ENCODE measurements around the gene IRF2BP1.
A peak's percentile ranks its signal among the peaks of the same experiment; 100 is the strongest.
"Not testable (repeated sequence)": the region's sequence is repeated elsewhere in the genome, so short reads cannot be mapped to it uniquely, and the experiment has no call there.

The IRF2BP1 gene

DNA sequence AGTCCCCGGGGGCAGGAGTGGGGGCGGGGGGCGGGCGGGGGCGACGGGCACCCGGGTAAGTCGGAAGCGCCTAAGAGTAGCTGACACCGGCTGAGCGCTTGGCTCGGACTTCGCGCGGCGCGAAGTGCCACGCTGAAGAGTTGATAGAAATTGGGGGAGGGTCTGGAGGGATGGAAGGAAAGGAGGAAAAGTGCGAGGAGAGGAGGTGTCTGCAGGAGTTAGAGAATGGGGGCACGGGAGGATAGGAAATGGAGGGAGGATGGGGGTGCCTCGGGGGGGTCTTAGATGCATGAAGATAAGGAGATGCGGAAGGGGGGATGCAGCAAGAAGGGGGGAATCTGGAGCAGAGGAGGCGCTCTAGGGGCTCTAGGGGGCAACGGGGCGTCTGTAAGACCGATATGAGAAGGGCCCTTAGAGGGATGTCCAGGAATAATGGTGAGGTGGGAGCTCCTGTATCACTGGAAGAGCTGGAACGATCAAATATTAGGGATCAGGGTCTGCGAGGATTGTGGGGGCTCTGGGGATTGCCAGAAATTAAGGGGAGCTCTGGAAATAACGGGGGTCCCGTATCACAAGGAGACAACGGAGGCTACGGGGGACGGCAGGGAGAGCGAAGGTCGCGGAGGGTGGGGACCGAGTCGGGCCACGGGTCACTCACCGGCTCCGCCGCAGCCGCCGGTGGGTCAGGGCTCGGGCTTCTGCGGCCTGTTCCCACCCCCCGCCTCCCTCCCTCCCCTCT lies 16.1 kb upstream of the IRF2BP1 start, which contains the start of gene MYPOP:
MYPOP (minus strand) TSS at position 702 of the 739 bp plus-strand sequence. CDS start 840 bp downstream, outside the sequence.
- no peak for DNase-seq

DNA sequence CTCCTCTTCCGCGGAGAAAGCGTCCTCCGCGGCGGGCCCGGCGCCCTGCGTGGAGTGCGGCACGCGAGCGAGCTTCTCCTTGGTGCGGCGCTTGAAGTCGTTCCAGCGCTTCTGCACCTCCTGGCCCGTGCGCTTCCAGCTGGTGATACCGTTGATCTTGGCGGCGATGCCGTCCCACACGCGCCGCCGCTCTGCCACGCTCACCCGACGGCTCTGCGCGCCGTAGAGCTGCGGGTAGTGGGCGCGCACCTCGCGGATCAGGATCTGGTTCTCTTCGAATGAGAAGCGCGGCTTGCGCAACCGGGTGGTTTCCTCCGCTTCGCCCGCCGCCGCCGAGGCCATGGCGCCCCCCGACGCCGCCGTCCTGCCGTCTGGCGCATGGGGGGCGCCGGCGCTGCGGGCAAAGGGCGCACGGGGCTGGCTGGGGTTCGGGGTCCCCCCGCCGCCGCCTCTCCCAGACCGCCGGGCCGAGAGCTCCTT lies 15.5 kb upstream of the IRF2BP1 start:
- DNase-seq: peak; percentile 30

DNA sequence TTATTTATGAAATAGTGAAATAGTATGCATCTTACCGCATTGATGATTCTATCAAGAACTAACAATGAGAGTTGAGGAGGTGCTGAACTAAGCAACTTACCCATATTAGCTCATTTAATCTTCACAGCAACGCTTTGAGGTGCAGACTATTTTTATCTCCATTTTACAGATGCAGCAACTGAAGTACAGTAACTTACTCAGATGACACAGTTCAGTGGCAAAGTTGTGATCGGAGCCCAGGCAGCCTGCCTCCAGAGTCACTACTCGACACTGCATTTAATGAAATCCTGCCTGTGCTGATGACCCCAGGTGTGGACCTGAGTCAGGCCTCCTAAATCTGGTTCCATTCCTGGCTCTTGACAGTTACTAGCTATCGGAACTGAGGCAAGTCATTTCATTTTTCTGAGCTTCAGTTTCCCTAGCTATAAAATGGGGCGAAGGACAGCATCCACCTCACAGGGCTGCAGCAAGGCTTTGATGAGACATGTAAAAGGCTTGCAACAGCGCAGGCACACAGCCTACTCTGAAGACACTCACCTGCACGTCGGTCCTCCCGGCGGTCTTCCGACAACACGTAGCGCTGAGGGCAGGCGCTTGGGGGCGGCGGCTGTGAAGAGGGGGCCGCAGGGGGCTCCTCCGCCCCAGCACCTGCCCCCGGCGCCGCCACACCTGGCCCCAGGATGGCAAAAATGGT lies 14.9 kb upstream of the IRF2BP1 start:
- DNase-seq: no peak

DNA sequence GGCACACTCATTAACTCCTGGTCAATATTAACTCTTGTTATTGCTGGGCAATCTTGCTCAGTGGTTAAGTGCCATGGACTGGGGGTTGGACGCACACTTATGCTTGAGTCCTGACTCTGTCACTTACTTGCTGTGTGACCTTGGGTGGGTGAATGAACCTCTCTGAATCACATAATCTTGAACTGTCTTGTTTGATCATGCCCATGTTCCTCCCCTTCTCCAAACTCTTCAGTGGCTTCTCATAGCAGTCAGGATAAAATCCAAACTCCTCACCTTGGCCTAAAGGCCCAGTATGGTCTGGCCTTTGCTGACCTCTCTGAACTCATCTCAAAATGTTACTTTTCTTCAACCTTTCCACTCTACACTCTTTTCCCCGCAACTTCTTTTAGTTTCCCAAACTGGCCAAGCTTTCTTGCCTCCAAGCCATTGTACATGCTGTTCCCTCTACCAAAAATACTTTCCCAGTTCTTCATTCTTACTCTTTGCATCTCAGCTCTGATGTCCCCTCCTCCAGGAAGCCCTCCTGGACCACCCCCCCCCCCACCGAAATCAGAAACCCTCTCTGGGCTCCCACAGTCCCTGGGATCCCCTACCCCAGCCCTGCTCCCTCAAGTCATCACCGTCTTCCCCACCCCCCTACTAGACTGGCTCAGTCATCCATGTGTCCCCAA lies 14.1 kb upstream of the IRF2BP1 start:
- DNase-seq: no peak

DNA sequence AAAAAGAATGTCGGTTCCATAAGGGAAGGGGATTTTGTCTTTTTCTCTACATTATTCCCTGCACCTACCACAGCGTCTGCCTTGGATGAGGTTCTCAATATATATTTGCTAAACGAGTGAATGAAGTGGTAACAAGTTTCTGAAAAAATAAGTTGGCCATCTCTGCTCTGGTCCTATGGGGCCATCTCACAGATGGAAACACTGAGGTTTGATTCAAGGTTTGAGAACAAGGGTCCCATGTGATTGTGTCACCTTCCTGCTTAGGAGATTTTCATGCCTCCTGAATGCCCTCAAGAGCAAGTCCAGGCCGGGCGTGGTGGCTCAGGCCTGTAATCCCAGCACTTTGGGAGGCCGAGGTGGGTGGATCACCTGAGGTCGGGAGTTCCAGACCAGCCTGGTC lies 13.3 kb upstream of the IRF2BP1 start:
- DNase-seq: no peak

DNA sequence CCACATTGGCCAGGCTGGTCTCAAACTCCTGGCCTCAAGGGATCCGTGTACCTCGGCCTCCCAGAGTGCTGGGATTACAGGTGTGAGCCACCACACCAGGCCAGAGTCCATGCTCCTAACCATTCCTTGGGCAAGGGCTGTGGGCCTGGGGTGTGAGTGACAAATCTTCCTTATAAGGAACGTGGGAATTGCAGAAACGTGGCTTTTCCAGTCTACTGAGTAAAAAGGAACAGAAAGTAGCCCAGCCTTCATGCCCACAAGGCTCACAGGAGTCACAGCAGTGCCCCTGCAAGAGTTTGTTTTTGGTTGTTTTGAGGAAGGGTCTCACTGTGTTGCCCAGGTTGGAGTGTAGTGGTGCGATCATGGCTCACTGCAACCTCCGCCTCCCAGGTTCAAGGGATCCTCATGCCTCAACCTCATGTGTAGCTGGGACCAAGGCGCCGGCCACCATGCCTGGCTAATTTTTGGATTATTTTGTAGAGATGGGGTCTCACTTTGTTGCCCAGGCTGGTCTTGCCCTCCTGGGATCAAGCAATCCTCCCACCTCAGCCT lies 11.4 kb upstream of the IRF2BP1 start:
- no peak for DNase-seq

DNA sequence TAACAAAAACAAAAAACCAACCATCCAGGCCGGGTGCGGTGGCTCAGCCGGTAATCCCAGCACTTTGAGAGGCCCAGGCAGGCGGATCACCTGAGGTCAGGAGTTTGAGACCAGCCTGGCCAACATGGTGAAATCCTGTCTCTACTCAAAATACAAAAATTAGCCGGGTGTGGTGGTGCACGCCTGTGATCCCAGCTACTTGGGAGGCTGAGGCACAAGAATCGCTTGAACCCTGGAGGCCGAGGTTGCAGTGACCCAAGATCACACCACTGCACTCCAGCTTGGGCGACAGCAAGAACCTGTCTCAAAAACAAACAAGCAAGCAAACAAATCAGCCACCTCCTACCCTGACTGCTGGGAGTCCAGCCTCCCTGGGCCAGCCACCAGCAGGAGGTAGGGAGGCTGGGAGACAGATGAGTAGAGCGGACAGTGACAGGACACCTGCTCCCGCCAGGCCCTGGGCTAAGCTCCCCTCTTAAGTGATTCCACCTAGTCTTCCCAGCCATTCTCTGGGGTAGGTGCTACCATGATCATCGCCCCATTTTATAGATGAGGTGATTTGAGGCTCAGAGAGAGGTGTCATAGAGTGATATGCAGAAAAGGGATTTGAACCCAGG lies 10.2 kb upstream of the IRF2BP1 start:
- DNase-seq: not testable (repeated sequence)

DNA sequence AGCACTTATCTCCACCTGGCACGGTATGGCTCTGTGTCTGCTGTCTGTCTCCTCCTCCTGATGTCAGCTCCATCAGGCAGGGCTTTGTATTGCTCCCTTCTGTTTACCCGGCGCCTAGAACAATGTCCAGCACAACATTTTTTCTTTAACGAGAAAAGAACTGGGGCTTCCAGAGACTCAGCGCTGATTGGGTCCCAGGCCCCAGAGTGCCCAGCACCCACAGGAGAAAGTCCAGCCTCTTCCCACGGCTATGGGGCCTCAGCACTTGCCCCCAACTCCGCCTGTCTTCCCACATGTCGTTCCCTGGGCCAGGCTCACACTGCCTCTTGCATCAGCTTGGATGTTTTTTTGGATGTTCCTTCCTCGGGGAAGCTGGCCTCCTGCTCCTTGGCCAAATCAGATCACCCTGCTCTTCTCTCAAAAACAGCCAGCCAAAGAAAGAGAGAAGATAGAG lies 9.6 kb upstream of the IRF2BP1 start:
- no peak for DNase-seq

DNA sequence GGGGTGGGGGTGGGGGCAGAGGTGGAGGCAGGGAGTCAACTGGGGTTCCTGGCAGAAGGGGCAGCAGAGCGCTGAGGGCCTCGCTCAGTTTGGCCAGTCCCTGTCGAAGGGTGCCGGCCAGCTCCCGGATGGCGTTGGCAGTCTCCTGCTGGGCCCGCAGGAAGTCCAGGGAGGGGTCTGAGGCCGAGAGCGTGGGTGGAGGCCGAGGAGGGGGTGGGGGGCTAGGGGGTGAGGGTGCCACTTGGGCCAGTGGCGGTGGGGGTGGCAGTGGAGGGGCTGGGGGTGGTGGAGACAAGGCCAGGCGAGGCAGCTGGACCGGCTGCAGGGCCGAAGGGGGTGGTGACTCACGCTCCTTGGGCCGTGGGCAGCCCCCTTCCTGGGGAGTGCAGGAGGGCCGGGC lies 4.9 kb upstream of the IRF2BP1 start:
- DNase-seq: no peak

DNA sequence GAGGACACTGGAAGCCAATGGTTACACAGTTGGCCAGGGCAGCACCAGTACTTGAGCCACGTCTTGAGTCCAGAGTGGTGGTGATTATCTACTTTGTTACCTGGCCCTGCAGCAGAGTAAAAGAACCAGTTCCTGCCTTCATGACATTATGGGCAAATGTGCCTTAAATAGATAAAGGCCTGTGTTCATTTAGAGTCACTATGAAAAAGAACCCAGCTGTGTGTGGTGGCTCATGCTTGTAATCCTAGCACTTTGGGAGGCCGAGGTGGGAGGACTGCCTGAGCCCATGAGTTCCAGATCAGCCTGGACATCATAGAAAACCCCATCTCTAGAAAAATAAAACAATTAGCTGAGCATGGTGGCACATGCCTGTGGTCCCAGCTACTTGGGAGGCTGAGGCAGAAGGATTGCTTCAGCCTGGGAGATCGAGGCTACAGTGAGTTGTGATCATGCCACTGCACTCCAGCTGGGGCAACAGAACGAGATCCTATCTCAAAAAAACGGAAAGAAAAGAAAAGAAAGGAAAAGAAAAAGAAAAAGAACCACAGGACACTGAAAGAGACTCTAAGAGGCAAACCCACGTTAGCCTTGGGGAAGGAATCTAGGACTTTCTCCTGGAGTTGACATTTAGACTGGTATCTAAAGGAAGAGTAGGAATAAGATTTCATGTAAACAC lies 3.4 kb upstream of the IRF2BP1 start:
- no peak for DNase-seq

DNA sequence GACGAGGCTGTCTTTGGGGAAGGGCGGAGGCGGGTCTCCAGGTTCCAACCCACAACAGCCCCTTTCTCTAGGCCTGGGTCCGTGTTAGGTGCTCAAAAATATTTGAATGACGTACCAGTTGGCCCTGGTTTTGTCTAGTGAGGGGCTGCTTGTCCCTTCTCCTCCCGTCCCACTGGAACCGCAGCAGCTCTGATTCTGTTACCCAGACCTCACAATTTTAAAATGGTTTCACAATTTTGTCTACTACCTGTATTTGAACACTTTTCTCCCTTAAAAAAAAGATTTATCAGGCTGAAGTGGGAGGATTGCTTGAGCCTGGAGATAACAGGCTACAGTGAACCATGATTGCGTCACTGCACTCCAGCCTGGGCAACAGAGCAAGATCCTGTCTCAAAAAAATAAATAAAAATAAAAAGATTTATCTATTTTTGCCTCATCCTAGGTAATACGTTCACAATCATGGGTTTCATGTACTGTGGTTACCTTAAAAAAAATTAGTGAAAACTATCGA lies 1.3 kb upstream of the IRF2BP1 start:
- no peak for DNase-seq

DNA sequence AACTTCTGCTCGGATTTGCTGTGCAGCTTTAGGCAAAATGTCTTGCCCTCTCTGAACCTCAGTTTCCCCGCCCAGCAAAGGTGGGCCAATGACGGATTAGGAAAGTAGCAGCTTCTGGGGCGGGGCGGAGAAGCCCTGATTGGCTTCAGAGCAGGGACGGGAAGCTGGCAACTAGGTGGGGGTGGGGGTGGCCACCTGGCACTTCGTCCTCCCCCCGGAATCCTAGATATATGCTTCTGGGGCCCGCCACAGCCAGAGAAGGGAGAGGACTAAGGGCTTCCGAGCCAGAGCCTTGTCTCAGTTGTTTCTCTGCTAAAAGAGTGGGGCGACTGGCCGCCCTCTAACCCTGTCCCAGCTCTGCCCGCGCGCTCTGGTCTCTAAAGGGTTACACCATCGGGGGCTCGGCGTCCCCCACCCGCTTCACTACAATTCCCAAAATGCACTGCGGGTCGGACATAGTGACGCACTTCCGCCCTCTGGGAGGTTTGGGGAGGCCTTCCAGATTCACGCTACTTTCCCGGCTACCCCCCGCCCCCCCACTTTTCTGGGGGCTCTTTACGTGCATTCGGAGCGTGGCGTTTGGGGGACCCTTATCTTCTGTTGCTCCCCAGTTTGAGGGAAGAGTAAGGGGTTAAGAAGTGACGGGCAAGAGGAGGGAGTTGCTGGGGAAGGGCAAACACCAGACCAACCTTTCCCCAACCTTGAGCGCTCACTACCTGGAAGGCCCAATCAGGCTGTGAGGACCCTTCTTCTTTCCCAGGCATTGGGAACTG lies 672 bp upstream of the IRF2BP1 start:
- DNase-seq: peak; percentile 94

DNA sequence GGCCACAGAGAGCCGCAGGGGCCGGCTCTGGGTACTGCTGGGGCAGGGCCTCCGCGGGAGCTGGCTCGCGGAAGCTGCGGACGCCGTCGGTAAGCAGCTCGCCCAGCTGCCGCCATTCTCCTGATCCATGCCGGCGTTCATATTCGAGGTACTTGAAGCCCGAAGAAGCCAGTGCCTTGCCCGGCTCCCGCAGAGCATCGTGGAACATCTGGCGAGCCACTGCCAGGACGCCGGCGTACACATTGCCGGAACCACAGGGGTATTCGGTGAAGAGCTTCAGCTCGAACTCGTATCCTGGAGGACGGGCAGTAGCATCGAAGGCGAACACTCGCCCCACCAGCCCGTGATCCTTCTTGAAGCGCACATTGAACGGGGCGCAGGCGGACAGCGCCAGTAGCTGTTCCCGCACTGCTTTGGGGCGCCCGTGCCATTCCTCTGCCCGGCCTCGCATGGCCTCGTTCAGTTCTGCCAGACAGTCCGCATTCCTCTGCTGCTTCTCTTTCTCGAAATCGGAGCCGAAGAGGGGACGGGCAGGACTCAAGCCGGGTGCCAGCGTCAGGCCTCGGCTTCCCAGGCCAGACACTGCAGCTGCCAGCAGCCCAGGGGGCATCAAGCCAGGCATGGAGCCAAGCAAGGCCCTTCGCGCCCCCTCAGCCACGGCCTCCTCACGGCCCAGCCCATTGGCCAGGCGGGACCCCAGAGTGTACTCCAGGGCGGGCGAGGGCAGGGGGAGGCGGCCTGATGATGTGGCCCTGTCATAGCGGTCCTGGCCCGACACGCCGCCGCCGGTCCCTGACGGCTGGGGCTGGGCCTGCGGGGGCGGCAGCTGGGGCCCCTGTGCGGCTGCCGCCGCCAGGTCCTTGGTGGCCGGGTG lies 1.0 kb downstream of the IRF2BP1 start:
- DNase-seq: no peak

DNA sequence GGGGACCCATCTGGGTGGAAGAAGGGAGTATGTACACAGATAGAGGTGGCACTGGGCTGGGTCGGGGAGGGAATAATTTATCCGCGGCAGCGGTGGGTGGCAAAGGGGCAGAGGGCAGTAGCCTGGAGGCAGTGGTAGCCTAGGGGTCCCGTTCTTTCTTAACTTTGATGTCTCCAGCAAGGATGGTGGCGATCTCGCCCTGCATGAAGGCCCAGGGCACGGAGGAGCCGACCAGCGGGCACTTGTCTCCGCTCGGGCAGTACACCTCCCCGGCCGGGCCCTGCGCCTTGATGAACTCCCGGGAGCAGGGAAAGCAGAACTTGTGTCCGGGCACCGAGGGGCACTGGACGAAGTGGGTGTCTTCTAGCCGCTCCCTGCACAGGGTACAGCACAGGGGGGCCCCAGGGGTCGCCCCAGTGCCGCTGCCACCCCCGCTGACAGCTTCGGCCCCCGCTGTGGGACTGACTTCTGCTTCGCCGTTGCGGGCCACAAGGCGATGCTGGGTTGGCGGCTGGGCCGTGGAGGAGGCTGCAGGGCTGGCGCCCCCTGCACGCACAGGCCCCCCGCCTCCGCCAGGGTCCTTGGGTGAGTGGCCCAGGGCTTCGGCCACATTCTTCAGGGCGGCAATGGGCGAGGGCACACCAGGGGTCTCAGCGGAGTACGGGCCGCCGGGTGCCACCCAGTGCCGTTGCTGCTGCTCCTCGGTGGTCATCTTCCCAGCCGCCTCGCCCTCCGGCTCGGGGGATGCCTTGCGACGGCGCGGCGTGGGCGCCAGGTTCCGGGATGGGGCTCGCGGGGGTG lies 1.9 kb downstream of the IRF2BP1 start:
- no peak for DNase-seq

DNA sequence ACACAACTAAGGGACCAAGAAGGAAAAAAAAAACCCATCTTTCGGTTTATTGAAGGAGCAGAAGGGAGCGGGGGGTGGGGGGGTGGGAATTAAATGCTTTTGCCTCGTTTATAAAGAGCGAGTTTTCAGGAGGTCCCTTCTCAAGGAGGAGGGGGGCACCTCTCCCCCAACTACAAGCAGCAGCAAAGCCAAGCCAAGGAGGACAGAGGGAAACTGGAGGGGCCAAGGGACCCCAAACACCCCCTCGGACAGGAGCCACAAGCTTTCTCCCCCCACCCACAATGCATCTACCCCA lies 2.4 kb downstream of the IRF2BP1 start:
- DNase-seq: no peak

DNA sequence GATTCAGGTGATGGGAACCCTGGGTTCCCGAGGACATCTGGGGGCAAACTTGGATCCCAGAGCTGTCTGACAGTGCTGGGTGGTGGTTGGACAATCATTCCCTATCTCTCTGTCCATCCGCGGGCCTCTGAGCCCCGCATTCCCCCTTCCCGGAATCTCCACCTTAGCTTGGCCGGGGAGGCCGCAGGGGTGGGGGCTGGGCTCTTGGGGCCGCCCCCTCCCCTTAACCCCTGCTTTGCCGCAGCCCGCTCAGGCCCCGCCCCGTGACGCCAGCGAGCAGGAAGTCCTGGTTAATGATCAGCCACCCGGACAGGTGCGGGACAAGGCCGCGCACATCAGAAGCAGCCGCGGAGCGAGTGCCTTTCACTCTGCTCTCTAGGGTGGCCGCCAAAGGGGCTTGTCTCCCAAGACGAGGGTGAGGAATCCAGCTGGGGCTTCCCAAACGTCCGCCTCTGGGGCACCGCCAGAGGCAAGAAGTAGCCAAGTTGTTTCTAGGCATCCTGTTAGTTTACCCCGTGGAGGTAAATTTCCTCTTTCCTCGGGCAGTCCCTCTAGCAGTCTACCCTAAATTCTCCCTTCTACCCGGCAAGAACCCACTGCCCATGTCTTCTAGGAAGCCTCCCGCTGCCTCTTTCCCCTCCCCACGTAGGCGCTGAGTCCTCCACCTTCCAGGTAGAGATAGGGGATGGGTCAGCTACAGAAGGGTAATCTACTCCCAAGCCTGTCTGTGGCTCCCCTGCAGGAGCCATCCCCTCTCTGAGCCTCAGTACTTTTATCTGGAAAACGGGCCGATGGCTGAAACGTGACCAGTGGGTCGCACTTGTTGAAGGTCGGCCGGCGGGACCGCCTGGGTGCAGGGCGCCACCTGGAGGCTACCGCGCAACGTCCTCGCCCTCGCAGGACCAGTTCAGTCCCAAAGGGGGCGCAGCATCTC lies 3.0 kb downstream of the IRF2BP1 start:
- DNase-seq: peak; percentile 88

DNA sequence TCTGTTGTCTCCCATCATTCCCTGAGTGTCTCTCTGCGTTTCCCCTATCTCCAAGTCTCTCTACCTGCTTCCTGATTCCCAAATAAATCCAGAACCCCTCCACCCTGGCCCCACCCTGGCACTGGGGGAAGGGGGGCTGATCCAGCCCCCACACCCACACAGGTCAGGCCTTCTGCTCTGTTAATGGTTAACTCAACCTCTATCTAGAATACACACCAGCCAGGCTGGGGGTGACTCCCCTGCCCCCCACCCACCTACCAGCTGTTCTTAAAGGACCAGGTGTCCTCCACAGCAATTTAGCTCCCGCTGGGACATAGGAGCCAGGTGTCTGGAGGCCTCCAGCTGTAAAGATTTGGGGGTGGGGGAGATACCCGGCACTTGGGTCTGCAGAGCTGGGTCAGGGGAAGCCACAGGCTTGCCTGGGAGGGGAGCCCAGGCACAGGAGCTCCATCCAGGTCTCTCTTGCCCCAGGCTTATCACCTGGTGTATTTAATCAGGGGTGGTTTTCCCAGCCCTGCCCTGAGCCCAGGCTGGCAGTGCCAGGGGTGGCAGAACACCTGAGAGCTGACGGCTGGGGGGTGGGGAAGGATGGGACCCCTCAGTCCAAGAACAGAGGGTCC lies 3.9 kb downstream of the IRF2BP1 start:
- no peak for DNase-seq

All from CD4-positive, alpha-beta T cell treated with Interleukin-17A for 1 hour (primary cell).